ENCODE results near the gene KCNA1.

KCNA1 gene

GRCh38 chr12:4909734-4910501 lies at the start of gene KCNA1:
Gene KCNA1 (plus strand): TSS chr12:4909905. CDS start chr12:4911379, 1,474 bp downstream.
- H3K27ac ChIP-seq: no peak within 1 kb of the TSS
- H3K36me3 ChIP-seq (ENCODE audit: insufficient read depth, low read length): no peaks in the 10 kb centered on the region
- H3K9ac ChIP-seq (ENCODE audit: insufficient read length): no peak within 1 kb of the TSS
- TF ChIP-seq EZH2 (IDR thresholded peaks at IDR 0.05): no peak
- no peak for TF ChIP-seq POLR2AphosphoS5 (IDR thresholded peaks at IDR 0.05; ENCODE audit: borderline replicate concordance, low read depth, low read length)
- no peak for TF ChIP-seq FOXP2 (optimal IDR thresholded peaks at IDR 0.05; ENCODE audit: control extremely low read depth, extremely low read length, insufficient read depth)
- DNase-seq (ENCODE audit: low read depth, low spot score): no peak
- no peaks in the 10 kb centered on the region for H3K9me3 ChIP-seq (ENCODE audit: low read depth, low read length)
- H3K4me3 ChIP-seq: no peak within 1 kb of the TSS

DNA sequence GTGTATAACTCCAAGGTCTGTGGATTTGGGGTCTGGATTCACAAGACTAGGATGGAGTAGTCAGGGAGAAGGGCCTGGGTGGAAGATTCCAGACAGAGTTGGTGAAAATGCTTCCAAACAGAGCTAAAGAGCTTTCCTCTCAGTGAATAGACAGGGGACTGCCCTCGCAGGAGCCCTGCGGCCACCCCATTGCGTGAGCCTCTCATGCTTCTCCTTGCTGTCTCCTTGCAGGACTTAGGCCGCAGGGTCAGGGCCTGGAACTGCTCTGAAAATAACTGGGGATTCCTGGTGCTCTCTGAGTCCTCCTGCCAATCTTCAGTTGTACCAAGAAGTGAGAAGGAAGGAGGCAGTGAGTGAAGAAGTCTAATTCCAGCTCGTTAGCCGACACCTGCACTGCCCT lies 49.0 kb upstream of the KCNA1 start:
- TF ChIP-seq POLR2AphosphoS5 (IDR thresholded peaks at IDR 0.05; ENCODE audit: borderline replicate concordance, low read depth, low read length): no peak
- no peak for TF ChIP-seq EZH2 (IDR thresholded peaks at IDR 0.05)
- TF ChIP-seq FOXP2 (optimal IDR thresholded peaks at IDR 0.05; ENCODE audit: control extremely low read depth, extremely low read length, insufficient read depth): no peak
- no peak for DNase-seq (ENCODE audit: low read depth, low spot score)

GRCh38 chr12:4862809-4863208 lies 46.9 kb upstream of the KCNA1 start:
- TF ChIP-seq EZH2 (IDR thresholded peaks at IDR 0.05): no peak
- TF ChIP-seq POLR2AphosphoS5 (IDR thresholded peaks at IDR 0.05; ENCODE audit: borderline replicate concordance, low read depth, low read length): no peak
- no peak for TF ChIP-seq FOXP2 (optimal IDR thresholded peaks at IDR 0.05; ENCODE audit: control extremely low read depth, extremely low read length, insufficient read depth)
- no peak overlapping the region for H3K9ac ChIP-seq (ENCODE audit: insufficient read length)
- DNase-seq (ENCODE audit: low read depth, low spot score): no peak
- no peak overlapping the region for H3K4me3 ChIP-seq
- no peaks in the 10 kb centered on the region for H3K9me3 ChIP-seq (ENCODE audit: low read depth, low read length)
- H3K27ac ChIP-seq: no peak overlapping the region
- H3K36me3 ChIP-seq (ENCODE audit: insufficient read depth, low read length): no peaks in the 10 kb centered on the region

More for the DNA sequence above, 49.0 kb upstream of the KCNA1 start:
- Histone ChIP-seq H3K4me3 (no peak overlapping the region), H3K9me3 (ENCODE audit: low read depth, low read length) (no peaks in the 10 kb centered on the region), H3K27ac (no peak overlapping the region), H3K9ac (ENCODE audit: insufficient read length) (no peak overlapping the region), H3K36me3 (ENCODE audit: insufficient read depth, low read length) (no peaks in the 10 kb centered on the region)

DNA sequence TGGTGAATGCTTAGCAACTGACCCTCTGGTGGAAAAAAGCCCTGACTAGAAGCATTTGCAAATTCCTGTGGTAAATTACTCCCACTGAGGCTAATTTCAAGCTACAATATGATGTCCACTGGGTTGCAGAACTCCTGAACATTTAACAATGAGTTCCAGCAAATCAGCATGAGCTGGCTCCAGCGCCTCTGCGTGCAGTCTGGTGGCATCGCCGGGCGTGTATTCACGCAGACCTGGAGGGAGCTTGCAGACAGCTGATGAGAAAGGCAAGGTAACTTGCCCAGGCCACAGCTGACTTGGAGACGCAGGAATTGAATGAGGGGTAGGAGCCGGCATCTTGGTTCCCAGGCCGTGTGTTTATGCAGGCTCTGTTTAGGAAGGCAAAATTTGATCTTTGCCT lies 45.1 kb upstream of the KCNA1 start:
- Histone ChIP-seq H3K27ac (no peak overlapping the region), H3K4me3 (no peak overlapping the region), H3K9ac (ENCODE audit: insufficient read length) (no peak overlapping the region), H3K36me3 (ENCODE audit: insufficient read depth, low read length) (no peaks in the 10 kb centered on the region), H3K9me3 (ENCODE audit: low read depth, low read length) (no peaks in the 10 kb centered on the region)
- TF ChIP-seq EZH2 (IDR thresholded peaks at IDR 0.05) (no peak), FOXP2 (optimal IDR thresholded peaks at IDR 0.05; ENCODE audit: control extremely low read depth, extremely low read length, insufficient read depth) (no peak), POLR2AphosphoS5 (IDR thresholded peaks at IDR 0.05; ENCODE audit: borderline replicate concordance, low read depth, low read length) (no peak)
- DNase-seq (ENCODE audit: low read depth, low spot score): no peak

- H3K36me3 ChIP-seq (ENCODE audit: insufficient read depth, low read length): no peaks in the 10 kb centered on the region
- no peak for DNase-seq (ENCODE audit: low read depth, low spot score)
- H3K4me3 ChIP-seq: no peak overlapping the region
- no peak overlapping the region for H3K9ac ChIP-seq (ENCODE audit: insufficient read length)
- TF ChIP-seq POLR2AphosphoS5 (IDR thresholded peaks at IDR 0.05; ENCODE audit: borderline replicate concordance, low read depth, low read length): no peak
- no peaks in the 10 kb centered on the region for H3K9me3 ChIP-seq (ENCODE audit: low read depth, low read length)
- no peak overlapping the region for H3K27ac ChIP-seq
Observed at GRCh38 chr12:4865246-4865645, 44.5 kb upstream of the KCNA1 start.

DNA sequence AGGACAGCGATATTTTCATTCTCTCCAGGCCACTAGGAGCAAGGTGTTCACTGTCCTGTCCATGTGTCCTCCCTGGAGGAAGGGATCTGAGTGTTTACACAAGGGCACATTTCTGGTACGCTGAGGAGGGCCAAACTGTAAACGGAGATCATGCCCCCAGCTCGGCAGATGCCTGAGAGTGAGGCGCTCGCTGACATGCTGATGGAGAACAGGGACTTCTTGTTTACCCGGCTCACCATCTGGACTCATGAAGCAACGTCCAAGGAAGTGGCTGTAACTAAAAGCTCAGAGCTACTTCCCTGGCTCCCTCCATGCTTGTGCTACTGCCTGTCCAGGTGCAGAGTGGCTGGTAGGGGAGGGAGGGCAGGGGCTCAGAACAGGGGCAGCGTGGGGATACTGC lies 43.4 kb upstream of the KCNA1 start:
- Histone ChIP-seq H3K4me3 (no peak overlapping the region), H3K9me3 (ENCODE audit: low read depth, low read length) (no peaks in the 10 kb centered on the region), H3K36me3 (ENCODE audit: insufficient read depth, low read length) (no peaks in the 10 kb centered on the region), H3K27ac (no peak overlapping the region), H3K9ac (ENCODE audit: insufficient read length) (no peak overlapping the region)
- TF ChIP-seq POLR2AphosphoS5 (IDR thresholded peaks at IDR 0.05; ENCODE audit: borderline replicate concordance, low read depth, low read length): no peak
- TF ChIP-seq EZH2 (IDR thresholded peaks at IDR 0.05): no peak
- TF ChIP-seq FOXP2 (optimal IDR thresholded peaks at IDR 0.05; ENCODE audit: control extremely low read depth, extremely low read length, insufficient read depth): no peak
- no peak for DNase-seq (ENCODE audit: low read depth, low spot score)

GRCh38 chr12:4867384-4867783 lies 42.3 kb upstream of the KCNA1 start:
- no peak for TF ChIP-seq FOXP2 (optimal IDR thresholded peaks at IDR 0.05; ENCODE audit: control extremely low read depth, extremely low read length, insufficient read depth)
- TF ChIP-seq EZH2 (IDR thresholded peaks at IDR 0.05): no peak
- no peak for TF ChIP-seq POLR2AphosphoS5 (IDR thresholded peaks at IDR 0.05; ENCODE audit: borderline replicate concordance, low read depth, low read length)
- Histone ChIP-seq H3K4me3 (no peak overlapping the region), H3K27ac (no peak overlapping the region), H3K9ac (ENCODE audit: insufficient read length) (no peak overlapping the region), H3K36me3 (ENCODE audit: insufficient read depth, low read length) (no peaks in the 10 kb centered on the region), H3K9me3 (ENCODE audit: low read depth, low read length) (no peaks in the 10 kb centered on the region)
- no peak for DNase-seq (ENCODE audit: low read depth, low spot score)

DNA sequence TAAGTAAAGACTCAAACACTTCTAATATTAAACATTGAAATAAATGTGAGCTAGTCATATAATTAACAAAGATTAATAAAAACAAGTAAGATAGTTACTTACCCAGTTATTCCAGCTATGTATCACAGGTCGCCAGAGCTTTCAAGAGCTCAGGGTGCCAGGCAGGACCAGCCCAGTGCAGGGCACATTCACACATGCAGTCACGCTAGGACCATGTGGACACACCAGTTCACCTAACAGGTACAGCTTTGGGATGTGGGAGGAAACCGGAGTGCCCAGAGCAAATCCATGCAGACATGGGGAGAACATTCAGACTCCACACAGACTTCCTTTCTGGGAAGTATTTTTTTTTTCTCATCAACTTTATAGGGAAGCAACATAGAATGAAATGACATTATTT lies 39.3 kb upstream of the KCNA1 start:
- no peak overlapping the region for H3K9ac ChIP-seq (ENCODE audit: insufficient read length)
- TF ChIP-seq FOXP2 (optimal IDR thresholded peaks at IDR 0.05; ENCODE audit: control extremely low read depth, extremely low read length, insufficient read depth) (no peak), POLR2AphosphoS5 (IDR thresholded peaks at IDR 0.05; ENCODE audit: borderline replicate concordance, low read depth, low read length) (no peak), EZH2 (IDR thresholded peaks at IDR 0.05) (no peak)

DNA sequence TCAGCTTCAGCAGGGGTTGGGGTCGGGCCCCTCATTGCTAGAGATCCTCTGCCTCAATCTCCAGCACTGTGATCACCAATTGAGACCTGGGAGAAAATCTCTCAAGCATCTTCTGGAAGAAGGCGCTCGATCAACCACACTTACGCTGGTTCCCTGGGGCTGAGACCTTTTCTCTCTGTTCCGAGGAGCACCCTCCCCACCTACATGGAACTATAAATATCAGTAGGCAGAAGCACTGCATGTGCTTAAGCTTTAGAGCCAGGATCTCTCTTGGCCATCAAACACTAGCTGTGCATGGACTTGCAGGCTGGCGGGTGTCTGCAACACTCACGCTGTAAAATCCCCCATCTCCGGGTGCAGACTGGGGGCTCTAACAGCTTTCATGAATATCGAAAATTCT lies 38.2 kb upstream of the KCNA1 start:
- Histone ChIP-seq H3K4me3 (no peak overlapping the region), H3K27ac (no peak overlapping the region), H3K9ac (ENCODE audit: insufficient read length) (no peak overlapping the region), H3K36me3 (ENCODE audit: insufficient read depth, low read length) (no peaks in the 10 kb centered on the region), H3K9me3 (ENCODE audit: low read depth, low read length) (no peaks in the 10 kb centered on the region)
- TF ChIP-seq POLR2AphosphoS5 (IDR thresholded peaks at IDR 0.05; ENCODE audit: borderline replicate concordance, low read depth, low read length) (no peak), FOXP2 (optimal IDR thresholded peaks at IDR 0.05; ENCODE audit: control extremely low read depth, extremely low read length, insufficient read depth) (no peak), EZH2 (IDR thresholded peaks at IDR 0.05) (no peak)
- no peak for DNase-seq (ENCODE audit: low read depth, low spot score)

More for the DNA sequence above, 39.3 kb upstream of the KCNA1 start:
- no peaks in the 10 kb centered on the region for H3K9me3 ChIP-seq (ENCODE audit: low read depth, low read length)
- H3K27ac ChIP-seq: no peak overlapping the region
- H3K36me3 ChIP-seq (ENCODE audit: insufficient read depth, low read length): no peaks in the 10 kb centered on the region
- no peak overlapping the region for H3K4me3 ChIP-seq
- DNase-seq (ENCODE audit: low read depth, low spot score): no peak
